Mesenteric fat pad (tissue), 1 donor: ENCODE results near the gene ZDHHC18. TPM values are rescaled to one million over a fixed set of nuclear protein-coding genes. Genes with fewer than 3 reads are reported as not detected.
"Not testable (repeated sequence)": the region's sequence is repeated elsewhere in the genome, so short reads cannot be mapped to it uniquely, and the experiment has no call there.

Experiments
- DNase-seq: peaks from one replicate; pipeline ENCODE4 v3.0.0-alpha.2; 2020; ENCODE audit warnings: low spot score
- total RNA-seq: library from RNA; stranded (reverse); fragmentation: NEBNext Ultra II Directional; extraction: Animal tissue kit (Norgen Biotek cat#: 25700); gene quantifications from one replicate; pipeline ENCODE4 v1.2.1, GENCODE V29; 2021
- donor health status: DM: yes; HTN: yes; CAD: no.

The ZDHHC18 gene
- total RNA-seq, 1 donor from 2014 or later: 52.5 TPM

- no peak for DNase-seq
These were observed 31.1 kb downstream of the ZDHHC18 start for GRCh38 chr1:26857473-26858060.

GRCh38 chr1:26858160-26858559 lies 31.7 kb downstream of the ZDHHC18 start:
- no peak for DNase-seq

- DNase-seq: no peak
These were observed 32.6 kb downstream of the ZDHHC18 start for GRCh38 chr1:26858891-26859640.

- no peak for DNase-seq
These were observed 34.8 kb downstream of the ZDHHC18 start for GRCh38 chr1:26861286-26861701.

GRCh38 chr1:26861889-26862378 lies 35.4 kb downstream of the ZDHHC18 start:
- DNase-seq: no peak

GRCh38 chr1:26862781-26863684 lies 36.5 kb downstream of the ZDHHC18 start, which contains the start of gene SFN:
Gene SFN, plus strand, starts transcription at chr1:26863149. Its CDS starts 64 bp downstream, at chr1:26863213.
- DNase-seq: no peak

- no peak for DNase-seq
These were observed 37.2 kb downstream of the ZDHHC18 start for GRCh38 chr1:26863685-26864077.

- DNase-seq: peak; percentile 99
These were observed 38.4 kb downstream of the ZDHHC18 start for GRCh38 chr1:26864610-26865480.

GRCh38 chr1:26873097-26873496 lies 46.6 kb downstream of the ZDHHC18 start:
- not testable (repeated sequence) for DNase-seq

GRCh38 chr1:26874896-26875295 lies 48.4 kb downstream of the ZDHHC18 start:
- no peak for DNase-seq

GRCh38 chr1:26877326-26877725 lies 50.8 kb downstream of the ZDHHC18 start:
- DNase-seq: no peak

- DNase-seq: no peak
These were observed 53.3 kb downstream of the ZDHHC18 start for GRCh38 chr1:26879793-26880192.

- DNase-seq: not testable (repeated sequence)
These were observed 55.1 kb downstream of the ZDHHC18 start for GRCh38 chr1:26881611-26882010.

GRCh38 chr1:26882696-26883463 lies 56.4 kb downstream of the ZDHHC18 start:
- no peak for DNase-seq

- DNase-seq: no peak
These were observed 60.6 kb downstream of the ZDHHC18 start for GRCh38 chr1:26887125-26887524.

GRCh38 chr1:26888231-26888630 lies 61.7 kb downstream of the ZDHHC18 start:
- DNase-seq: no peak

GRCh38 chr1:26889551-26890466 lies 63.3 kb downstream of the ZDHHC18 start, which contains the start of gene GPN2:
Gene GPN2, minus strand, starts transcription at chr1:26890283. Its CDS starts 187 bp downstream, at chr1:26890096.
- DNase-seq: peak; percentile 91

GRCh38 chr1:26890467-26890796 lies 63.9 kb downstream of the ZDHHC18 start:
- DNase-seq: no peak

- DNase-seq: no peak
These were observed 67.8 kb downstream of the ZDHHC18 start for GRCh38 chr1:26894263-26894662.
